HepG2 (cell line): ENCODE measurements around the gene ENDOG. TPM values are rescaled to one million over a fixed set of nuclear protein-coding genes. Genes with fewer than 3 reads are reported as not detected.

Experiments used
- BCLAF1 ChIP-seq: fragments of 450-650 bp; IDR thresholded peaks from 2 replicates; pipeline ENCODE4 v1.6.1; 2017; ENCODE audit warnings: mild to moderate bottlenecking
- FOXP4 ChIP-seq: sonication (generic); formaldehyde crosslinking; IDR thresholded peaks from 2 replicates; pipeline ENCODE4 v1.4.0; 2020; ENCODE audit warnings: missing genetic modification reagents
- GABPB1 ChIP-seq: IDR thresholded peaks from 2 replicates; pipeline ENCODE4 v1.6.1; 2016; ENCODE audit warnings: mild to moderate bottlenecking, missing genetic modification reagents, moderate library complexity, missing compliant biosample characterization
- GPN1 ChIP-seq: sonication (generic); formaldehyde crosslinking; IDR thresholded peaks from 2 replicates; pipeline ENCODE4 v1.5.1; 2020; ENCODE audit warnings: missing genetic modification reagents, borderline replicate concordance
- KAT2B ChIP-seq: fragments of 150-350 bp; IDR thresholded peaks from 2 replicates; pipeline ENCODE4 v1.6.1; 2014; ENCODE audit warnings: low read depth, low read length, borderline replicate concordance
- ONECUT2 ChIP-seq: sonication (generic); formaldehyde crosslinking; IDR thresholded peaks from 2 replicates; pipeline ENCODE4 v1.4.0; 2020; ENCODE audit warnings: missing genetic modification reagents
- PRDM4 ChIP-seq: sonication (generic); formaldehyde crosslinking; IDR thresholded peaks from 2 replicates; pipeline ENCODE4 v1.9.0; 2021; ENCODE audit warnings: missing genetic modification reagents, borderline replicate concordance
- SCMH1 ChIP-seq: sonication (generic); formaldehyde crosslinking; IDR thresholded peaks from 2 replicates; pipeline ENCODE4 v1.9.0; 2021; ENCODE audit warnings: missing genetic modification reagents, mild to moderate bottlenecking, borderline replicate concordance
- SOX5 ChIP-seq: IDR thresholded peaks from 2 replicates; pipeline ENCODE4 v1.6.1; 2016; ENCODE audit warnings: borderline replicate concordance
- SP140L ChIP-seq: sonication (generic); formaldehyde crosslinking; IDR thresholded peaks from 2 replicates; pipeline ENCODE4 v1.4.0; 2020; ENCODE audit warnings: missing genetic modification reagents, borderline replicate concordance
- THAP8 ChIP-seq: sonication (generic); formaldehyde crosslinking; IDR thresholded peaks from 2 replicates; pipeline ENCODE4 v1.5.1; 2020; ENCODE audit warnings: missing genetic modification reagents, mild to moderate bottlenecking, borderline replicate concordance
- ZMYM2 ChIP-seq: sonication (generic); formaldehyde crosslinking; IDR thresholded peaks from 2 replicates; pipeline ENCODE4 v1.8.0; 2022; ENCODE audit warnings: mild to moderate bottlenecking, missing genetic modification reagents
- ZNF331 ChIP-seq: sonication (generic); formaldehyde crosslinking; IDR thresholded peaks from 2 replicates; pipeline ENCODE4 v1.4.0; 2020; ENCODE audit warnings: missing genetic modification reagents
- polyA plus RNA-seq, 8 experiments: library from polyadenylated mRNA; depleted of rRNA in 3 of 8; stranded (reverse) in 7 of 8; unstranded in 1 of 8; fragments of >200 nt; fragmentation: Illumina TruSeq in 4 of 8; extraction: Trizol in 4 of 8; gene quantifications; 2 replicates each; pipeline versions ENCODE4 v1.2.1 to v1.2.3, GENCODE V29; 2011 to 2016; ENCODE audit warnings: low read depth in 4 of 8, missing spikeins in 1 of 8, mixed read lengths in 1 of 8; ENCODE audit not compliant: insufficient read depth in 1 of 8
- total RNA-seq, 5 experiments: library from RNA; depleted of rRNA; stranded (reverse); fragments of >200 nt; fragmentation: Illumina TruSeq; extraction: Trizol; gene quantifications; 2 replicates each; pipeline ENCODE4 v1.2.3, GENCODE V29; 2016; ENCODE audit warnings: low read depth in 1 of 5

Gene ENDOG
- total and polyA plus RNA-seq, 2 of the 13 experiments (the other 11 are each of a cell fraction or from before 2014, with no cell fraction given), result 26.3 to 28.8 TPM

- TF ChIP-seq PRDM4 (CRISPR knock-in tag) (no peak), GPN1 (CRISPR knock-in tag) (no peak), SOX5 (CRISPR knock-in tag) (peak; percentile 44; the same call in 1 of the 2 replicates), SCMH1 (no peak), ZMYM2 (CRISPR knock-in tag) (no peak), ZNF331 (CRISPR knock-in tag) (peak; percentile 90), SP140L (CRISPR knock-in tag) (no peak), BCLAF1 (no peak), ONECUT2 (CRISPR knock-in tag) (no peak), THAP8 (CRISPR knock-in tag) (0 out of 2 replicates have a peak, but pooled peaks have one; percentile 60), GABPB1 (CRISPR knock-in tag) (peak; percentile 99), KAT2B (no peak), FOXP4 (CRISPR knock-in tag) (peak; percentile 60; the same call in 1 of the 2 replicates)
Measured at GRCh38 chr9:128771745-128772519, 46.4 kb upstream of the ENDOG start, which contains the start of gene ZER1 (continued).
